Placental pericyte (primary cell): ENCODE measurements around the gene SHMT2. TPM values are rescaled to one million over a fixed set of nuclear protein-coding genes. Genes with fewer than 3 reads are reported as not detected.

Experiments
- small RNA-seq: library from RNA; depleted of rRNA; stranded (forward); fragments of <200 nt; gene quantifications from one replicate; pipeline ENCODE3, GENCODE V24; 2012; ENCODE audit warnings: low replicate concordance
- total RNA-seq: library from RNA; depleted of rRNA; stranded (reverse); fragments of >200 nt; gene quantifications from 2 replicates; pipeline ENCODE4 v1.2.3, GENCODE V29; 2012

Gene SHMT2
- total RNA-seq, result 254 and 673 TPM in 2 replicates

DNA sequence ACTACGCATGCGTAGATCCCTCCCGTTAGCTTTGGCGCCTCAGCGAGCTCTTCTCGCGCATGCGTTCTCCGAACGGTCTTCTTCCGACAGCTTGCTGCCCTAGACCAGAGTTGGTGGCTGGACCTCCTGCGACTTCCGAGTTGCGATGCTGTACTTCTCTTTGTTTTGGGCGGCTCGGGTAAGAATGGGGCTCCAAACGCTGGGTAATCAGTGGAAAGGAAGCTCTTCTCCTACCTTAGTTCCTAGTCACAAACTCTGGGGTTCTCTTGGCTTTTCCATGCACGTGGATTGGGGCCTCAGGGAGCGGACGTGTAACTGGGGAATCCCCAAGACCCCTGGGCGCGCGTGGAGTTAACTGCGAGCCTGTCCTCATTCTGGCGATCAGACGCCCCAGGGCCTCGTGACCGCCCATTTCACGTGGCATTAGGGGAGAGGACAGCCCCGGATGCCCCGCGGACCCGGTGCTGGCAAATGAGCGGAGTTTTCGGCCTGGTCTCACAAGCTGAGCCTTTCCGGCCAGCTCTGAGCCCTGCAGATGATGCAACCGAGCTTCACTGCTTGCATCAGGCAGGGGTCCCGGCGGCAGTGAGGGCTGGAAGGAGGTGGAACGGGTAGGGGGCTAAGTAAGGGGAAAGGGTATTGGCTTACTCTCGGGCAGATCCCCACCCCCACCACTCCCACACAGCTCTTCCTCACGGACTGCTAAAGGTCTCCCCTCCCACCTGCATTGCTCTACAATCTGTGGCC is at the start of gene SHMT2:
SHMT2 (plus strand) TSS at position 78 of the 747 bp plus-strand sequence; CDS start at position 146, 68 bp downstream.

DNA sequence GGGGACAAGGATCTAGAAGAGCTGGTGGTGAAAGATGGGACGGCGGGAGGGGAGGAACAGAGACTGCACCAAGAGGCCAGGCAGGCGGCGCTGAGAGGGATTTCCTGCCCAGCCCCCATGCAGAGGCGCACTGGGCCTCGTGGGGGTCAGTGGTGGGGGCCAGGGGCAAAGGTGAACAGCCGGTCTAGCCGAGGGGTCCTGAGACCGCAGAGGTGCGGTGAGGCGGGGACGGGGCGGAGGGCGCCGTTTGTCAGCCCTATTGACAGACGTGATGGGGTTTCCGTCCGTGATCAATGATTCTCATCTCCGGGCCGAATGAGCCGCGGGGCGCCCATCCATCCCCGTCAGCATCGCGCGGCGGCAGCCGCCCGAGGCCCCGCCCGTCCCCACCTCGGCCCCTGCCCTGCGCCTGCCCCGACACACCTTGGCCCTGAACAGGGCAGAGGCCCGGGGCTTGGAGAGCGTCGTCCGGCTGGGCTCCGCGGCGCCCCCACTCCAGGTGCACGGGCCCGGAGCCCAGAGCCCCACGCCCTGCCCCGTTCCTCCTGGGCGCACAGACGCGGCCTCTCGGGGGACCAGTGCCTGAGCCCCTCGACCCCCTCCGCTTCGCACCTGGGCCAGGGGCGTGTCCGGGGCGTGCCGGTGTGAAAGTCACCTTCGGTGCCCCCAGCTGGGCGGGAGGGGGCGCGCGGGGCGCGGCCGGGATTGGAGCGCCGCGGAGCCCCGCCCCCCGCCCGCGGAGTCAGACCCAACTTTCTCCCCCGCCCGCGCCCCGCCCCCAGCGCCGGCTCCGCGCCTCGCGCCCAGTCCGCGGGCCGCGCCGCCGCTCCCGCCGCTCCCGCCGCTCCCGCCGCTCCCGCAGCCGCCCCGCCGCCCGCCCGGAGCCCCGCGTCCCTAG is 13.2 kb upstream of the SHMT2 start, which contains the start of gene NXPH4:
NXPH4 (plus strand) TSS at position 781 of the 898 bp plus-strand sequence. CDS start 176 bp downstream, outside the sequence.

DNA sequence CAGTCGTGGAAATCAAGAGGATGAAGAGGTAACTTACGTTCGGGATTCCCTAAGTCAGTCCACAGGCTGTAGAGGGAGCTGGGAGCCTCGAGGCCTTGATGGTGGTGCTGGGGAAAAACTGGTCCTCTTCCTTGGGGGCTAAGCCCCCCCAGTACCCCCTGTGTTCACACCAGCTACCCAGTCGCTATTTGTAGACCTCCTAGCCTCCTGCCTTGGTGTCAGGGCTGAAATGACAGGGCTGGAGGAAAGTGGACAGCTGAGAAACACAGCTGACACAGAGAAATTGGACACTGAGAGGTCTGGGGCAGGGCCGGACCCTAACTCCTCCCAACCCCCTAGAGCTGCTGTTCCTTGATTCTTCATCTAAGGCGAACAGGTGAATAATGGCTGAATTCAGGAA is 21.4 kb downstream of the SHMT2 start, which contains the start of gene STAC3:
STAC3 (minus strand) TSS at position 232 of the 400 bp plus-strand sequence. CDS start 1,551 bp downstream, outside the sequence.

Small RNA genes within 50 kb of the gene (small RNA-seq; reads per million reads assigned to genes)
- gene MIR1228, result 0.81 reads per million, percentile 36 among the genes with 10 or more reads in this experiment

Other genes with a start within 250 kb of the SHMT2 start
- 7.2 and 9.0 TPM in 2 replicates for gene ZBTB39, start 223.2 kb upstream of the SHMT2 start, total RNA-seq
- gene TAC3, start 213.2 kb upstream of the SHMT2 start, total RNA-seq, result not detected in 2 replicates
- not detected in 2 replicates for gene MYO1A, start 179.6 kb upstream of the SHMT2 start, total RNA-seq
- gene NEMP1, start 150.9 kb upstream of the SHMT2 start, total RNA-seq, result 4.6 and 21.5 TPM in 2 replicates
- 30.2 and 62.3 TPM in 2 replicates for gene NAB2, start 140.6 kb upstream of the SHMT2 start, total RNA-seq
- gene STAT6, start 118.3 kb upstream of the SHMT2 start, total RNA-seq, result 79.9 and 83.4 TPM in 2 replicates
- 257 and 464 TPM in 2 replicates for gene LRP1, start 101.2 kb upstream of the SHMT2 start, total RNA-seq
- not detected in 2 replicates for gene LRP1-AS, start 82.1 kb upstream of the SHMT2 start, total RNA-seq
- 1.4 and 1.8 TPM in 2 replicates for gene NXPH4, start 12.9 kb upstream of the SHMT2 start, total RNA-seq
- gene STAC3, start 21.5 kb downstream of the SHMT2 start, total RNA-seq, result 0.43 and 0.66 TPM in 2 replicates
- 22.9 and 24.7 TPM in 2 replicates for gene R3HDM2, start 201.3 kb downstream of the SHMT2 start, total RNA-seq
- not detected in 2 replicates for gene INHBC, start 205.1 kb downstream of the SHMT2 start, total RNA-seq
- gene INHBE, start 225.6 kb downstream of the SHMT2 start, total RNA-seq, result 0.43 and 5.7 TPM in 2 replicates
- 1.1 and 1.3 TPM in 2 replicates for gene GLI1, start 230.1 kb downstream of the SHMT2 start, total RNA-seq